H1 (cell line): ENCODE data around the gene CA5A. TPM values are rescaled to one million over a fixed set of nuclear protein-coding genes. Genes with fewer than 3 reads are reported as not detected.

Experiments
- EZH2 ChIP-seq: fragments of 200-600 bp; sonication (generic); IDR thresholded peaks from 2 replicates; pipeline ENCODE4 v1.7.1; 2012; ENCODE audit warnings: low read depth, mild to moderate bottlenecking, moderate library complexity, low read length, inconsistent platforms; ENCODE audit not compliant: severe bottlenecking
- polyA plus RNA-seq, 7 experiments: library from polyadenylated mRNA; depleted of rRNA in 3 of 7; stranded (reverse) in 5 of 7; unstranded in 2 of 7; fragments of >200 nt in 5 of 7; fragments of 200-250 nt in 2 of 7; gene quantifications; 1 replicate in 5 of 7; 2 replicates in 1 of 7; 4 replicates in 1 of 7; pipeline versions ENCODE4 v1.2.1 to v1.2.3, GENCODE V29; 2011 to 2013; ENCODE audit warnings: missing spikeins in 2 of 7, mixed read lengths in 2 of 7
- total RNA-seq: library from RNA; stranded (reverse); fragmentation: NEBNext Ultra II Directional; extraction: Animal tissue kit (Norgen Biotek cat#: 25700); gene quantifications from 2 replicates; pipeline ENCODE4 v1.2.1, GENCODE V29; 2021

Gene CA5A
- total and polyA plus RNA-seq, 2 of the 8 experiments (the other 6 are each of a cell fraction or from before 2014, with no cell fraction given) = not detected

DNA sequence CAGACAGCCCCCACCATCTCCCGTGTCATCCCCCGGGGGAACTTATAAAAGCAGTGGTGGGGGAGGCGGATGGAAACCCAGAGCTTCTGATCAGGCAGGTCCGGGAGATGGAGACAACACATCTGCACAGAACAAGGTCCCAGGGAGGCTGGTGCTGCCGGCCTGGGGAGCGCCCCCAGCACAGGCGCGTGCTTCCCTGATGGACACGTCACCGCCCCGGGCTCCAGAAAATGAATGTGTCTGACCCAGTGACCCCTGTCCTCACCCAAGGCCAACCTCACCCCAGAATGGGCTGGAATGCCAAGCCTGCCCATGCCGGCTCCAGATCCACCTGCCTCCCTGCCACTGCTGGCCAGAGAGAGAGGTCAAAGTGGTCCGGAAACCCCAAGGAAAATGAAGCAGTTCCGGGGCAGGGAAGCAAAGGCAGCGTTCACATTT lies 79.5 kb downstream of the CA5A start (continued):
- TF ChIP-seq EZH2 = no peak
